HFF-Myc (cell line): ENCODE measurements around the gene PRSS8.
"Not testable (repeated sequence)": the region's sequence is repeated elsewhere in the genome, so short reads cannot be mapped to it uniquely, and the experiment has no call there.

Source experiments
- DNase-seq: peaks from one replicate; pipeline ENCODE4 v3.0.0-alpha.2; 2011; ENCODE audit warnings: low read depth; ENCODE audit errors: extremely low read depth
- H3K4me3 ChIP-seq: replicated peaks from 2 replicates; pipeline ENCODE4 v1.5.1; 2011; ENCODE audit warnings: low read depth, mild to moderate bottlenecking, control low read depth, low read length
- TF ChIP-seq, protein P1 (sequence below): IDR thresholded peaks from 2 replicates; pipeline ENCODE4 v1.5.1; 2012; ENCODE audit warnings: mild to moderate bottlenecking, low read depth, low read length, control low read depth; ENCODE audit errors: missing control alignments

The PRSS8 gene

DNA sequence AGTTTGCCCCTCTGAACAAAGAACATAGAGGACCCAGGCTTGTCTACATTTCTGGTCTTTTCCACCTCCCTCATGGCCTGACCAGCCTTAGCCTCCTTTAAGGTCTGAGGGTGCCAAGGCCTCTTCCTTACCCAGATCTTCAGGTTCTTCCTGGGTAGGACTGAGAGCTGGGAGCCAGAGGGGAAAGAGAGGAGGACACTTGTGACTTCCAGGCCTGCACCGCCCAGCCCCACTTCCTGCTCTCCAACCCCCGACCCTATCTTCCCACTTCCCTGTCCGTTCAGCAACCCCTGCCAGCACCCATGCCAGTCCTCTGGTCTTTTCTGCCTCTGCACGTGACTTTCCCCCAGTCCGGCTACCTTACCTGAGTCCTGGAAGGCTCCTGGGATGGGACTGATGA lies 13.8 kb upstream of the PRSS8 start:
- TF ChIP-seq, protein P1, sequence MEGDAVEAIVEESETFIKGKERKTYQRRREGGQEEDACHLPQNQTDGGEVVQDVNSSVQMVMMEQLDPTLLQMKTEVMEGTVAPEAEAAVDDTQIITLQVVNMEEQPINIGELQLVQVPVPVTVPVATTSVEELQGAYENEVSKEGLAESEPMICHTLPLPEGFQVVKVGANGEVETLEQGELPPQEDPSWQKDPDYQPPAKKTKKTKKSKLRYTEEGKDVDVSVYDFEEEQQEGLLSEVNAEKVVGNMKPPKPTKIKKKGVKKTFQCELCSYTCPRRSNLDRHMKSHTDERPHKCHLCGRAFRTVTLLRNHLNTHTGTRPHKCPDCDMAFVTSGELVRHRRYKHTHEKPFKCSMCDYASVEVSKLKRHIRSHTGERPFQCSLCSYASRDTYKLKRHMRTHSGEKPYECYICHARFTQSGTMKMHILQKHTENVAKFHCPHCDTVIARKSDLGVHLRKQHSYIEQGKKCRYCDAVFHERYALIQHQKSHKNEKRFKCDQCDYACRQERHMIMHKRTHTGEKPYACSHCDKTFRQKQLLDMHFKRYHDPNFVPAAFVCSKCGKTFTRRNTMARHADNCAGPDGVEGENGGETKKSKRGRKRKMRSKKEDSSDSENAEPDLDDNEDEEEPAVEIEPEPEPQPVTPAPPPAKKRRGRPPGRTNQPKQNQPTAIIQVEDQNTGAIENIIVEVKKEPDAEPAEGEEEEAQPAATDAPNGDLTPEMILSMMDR = no peak
- DNase-seq = no peak
- H3K4me3 ChIP-seq = no peak overlapping the region

DNA sequence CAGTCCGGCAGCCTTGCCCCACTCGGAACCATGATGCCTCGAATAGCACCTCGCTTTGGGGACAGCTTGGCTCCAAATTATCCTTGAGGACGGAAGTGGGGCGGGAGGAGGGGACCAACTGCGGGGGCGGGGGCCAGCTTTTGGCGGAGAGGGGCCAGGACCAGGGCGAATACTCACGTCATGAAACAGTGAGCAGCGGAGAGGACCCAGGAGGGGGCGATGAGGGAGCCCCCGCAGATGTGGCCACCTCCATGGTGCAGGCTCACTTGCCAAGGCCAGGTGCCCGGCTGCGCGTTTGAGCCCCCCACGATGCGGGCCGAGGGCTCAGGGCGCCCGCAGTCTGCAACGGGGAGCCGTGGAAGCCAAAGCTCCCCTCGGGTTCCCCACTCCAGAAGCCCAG lies 13.4 kb upstream of the PRSS8 start:
- H3K4me3 ChIP-seq = no peak overlapping the region
- TF ChIP-seq, protein P1 = no peak
- no peak for DNase-seq

DNA sequence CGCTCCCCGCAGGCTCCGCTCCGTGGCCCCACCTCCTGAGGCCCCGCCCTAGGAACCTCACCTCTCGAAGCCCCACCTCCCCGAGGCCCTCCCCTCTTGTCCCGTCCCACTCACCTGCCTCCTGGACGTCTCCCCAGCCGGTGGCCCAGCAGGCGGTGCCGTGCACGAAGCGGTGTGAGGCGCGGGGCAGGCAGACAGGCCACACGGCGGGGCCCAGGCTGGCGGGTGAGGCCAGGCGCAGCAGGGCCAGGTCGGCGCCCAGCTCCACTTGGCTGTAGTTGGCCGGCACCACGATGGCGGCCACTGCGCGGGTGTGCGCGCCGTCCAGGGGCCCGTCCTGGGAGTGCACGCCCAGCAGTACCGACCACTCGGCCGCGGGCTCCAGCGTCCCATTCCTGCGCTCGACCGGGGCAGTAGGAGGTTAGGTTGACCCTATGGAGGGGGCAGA lies 12.8 kb upstream of the PRSS8 start:
- no peak for DNase-seq
- TF ChIP-seq, protein P1 = no peak
- H3K4me3 ChIP-seq = no peak overlapping the region

GRCh38 chr16:31147574-31147973 lies 12.0 kb upstream of the PRSS8 start:
- no peak for DNase-seq
- TF ChIP-seq, protein P1 = no peak
- no peak overlapping the region for H3K4me3 ChIP-seq

DNA sequence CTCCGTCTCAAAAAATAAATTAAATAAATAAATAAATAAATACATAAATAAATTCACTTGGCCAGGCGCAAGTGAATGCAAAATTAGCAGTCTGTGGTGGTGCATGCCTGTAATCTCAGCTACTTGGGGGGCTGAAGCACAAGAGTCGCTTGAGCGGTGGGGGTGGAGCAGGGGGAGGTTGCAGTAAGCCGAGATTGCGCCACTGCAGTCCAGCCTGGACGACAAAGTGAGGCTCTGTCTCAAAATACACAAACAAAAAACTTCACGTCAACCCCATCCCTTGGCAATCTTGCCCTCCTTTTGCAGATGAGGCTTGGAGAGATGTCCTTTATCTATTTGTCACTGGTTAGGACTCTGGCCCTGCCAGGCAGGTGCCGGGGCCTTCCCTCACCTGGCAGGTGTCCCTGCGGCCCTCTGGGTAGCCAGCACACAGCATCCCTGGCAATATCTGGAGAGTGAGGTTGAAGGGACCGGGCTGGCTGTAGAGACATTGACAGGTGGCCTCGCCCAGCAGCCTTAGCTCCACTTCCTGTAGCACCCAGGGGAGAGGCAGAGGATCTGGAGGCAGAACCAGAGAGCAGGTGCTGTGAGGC lies 10.0 kb upstream of the PRSS8 start:
- no peak overlapping the region for H3K4me3 ChIP-seq
- no peak for DNase-seq
- TF ChIP-seq, protein P1 = no peak

GRCh38 chr16:31144418-31144817 lies 8.9 kb upstream of the PRSS8 start:
- DNase-seq, H3K4me3 ChIP-seq: not testable (repeated sequence)

- no peak overlapping the region for H3K4me3 ChIP-seq
- no peak for DNase-seq
- TF ChIP-seq, protein P1 = no peak
These were observed 8.2 kb upstream of the PRSS8 start for GRCh38 chr16:31143694-31144148.
